ENCODE data around the gene NUDC. TPM values are rescaled to one million over a fixed set of nuclear protein-coding genes. Genes with fewer than 3 reads are reported as not detected.

Gene NUDC
- total RNA-seq, 2 experiments from 2014 or later: 43.0 to 44.6 TPM

GRCh38 chr1:26897351-26897750 is 24.2 kb upstream of the NUDC start:
- TF ChIP-seq CTCF (IDR thresholded peaks at IDR 0.05): no peak
- DNase-seq: no peak
- ChIA-PET CTCF (interaction anchor here (1.9 kb wide), 1 partner anchor 43 kb away, joined by 3 read pairs; no protein-coding TSS in a partner anchor), POLR2A (no interaction called here)
- Histone ChIP-seq H3K4me3 (ENCODE audit: low read length) (no peak overlapping the region), H3K27ac (ENCODE audit: low read depth in 1 of 2, low read length in 2 of 2) (no peak overlapping the region), H3K4me1 (ENCODE audit: insufficient read depth, low read length) (peaks cover 29% of the 10 kb centered on the region), H3K9me3 (ENCODE audit: control insufficient read depth in 1 of 2, insufficient read depth in 1 of 2, low read length in 2 of 2) (no peaks in the 10 kb centered on the region), H3K36me3 (ENCODE audit: insufficient read depth, low read length) (peaks cover 54% of the 10 kb centered on the region), H3K27me3 (ENCODE audit: control insufficient read depth in 1 of 2, insufficient read depth in 2 of 2, low read length in 2 of 2) (no peaks in the 10 kb centered on the region)
- H3K4me3 Mint-ChIP-seq: no peak overlapping the region
- H3K4me1 Mint-ChIP-seq (ENCODE audit: low read depth): peaks cover 30% of the 10 kb centered on the region
- peaks cover 72% of the 10 kb centered on the region for H3K36me3 Mint-ChIP-seq (ENCODE audit: low read depth)
- intact Hi-C loops (cut with DNase I, micrococcal nuclease): no loop called here
- H3K27ac Mint-ChIP-seq: no peak overlapping the region
- H3K9me3 Mint-ChIP-seq: no peaks in the 10 kb centered on the region
- ATAC-seq (ENCODE audit: poor library complexity): no peak
- H3K27me3 Mint-ChIP-seq: no peaks in the 10 kb centered on the region

DNA sequence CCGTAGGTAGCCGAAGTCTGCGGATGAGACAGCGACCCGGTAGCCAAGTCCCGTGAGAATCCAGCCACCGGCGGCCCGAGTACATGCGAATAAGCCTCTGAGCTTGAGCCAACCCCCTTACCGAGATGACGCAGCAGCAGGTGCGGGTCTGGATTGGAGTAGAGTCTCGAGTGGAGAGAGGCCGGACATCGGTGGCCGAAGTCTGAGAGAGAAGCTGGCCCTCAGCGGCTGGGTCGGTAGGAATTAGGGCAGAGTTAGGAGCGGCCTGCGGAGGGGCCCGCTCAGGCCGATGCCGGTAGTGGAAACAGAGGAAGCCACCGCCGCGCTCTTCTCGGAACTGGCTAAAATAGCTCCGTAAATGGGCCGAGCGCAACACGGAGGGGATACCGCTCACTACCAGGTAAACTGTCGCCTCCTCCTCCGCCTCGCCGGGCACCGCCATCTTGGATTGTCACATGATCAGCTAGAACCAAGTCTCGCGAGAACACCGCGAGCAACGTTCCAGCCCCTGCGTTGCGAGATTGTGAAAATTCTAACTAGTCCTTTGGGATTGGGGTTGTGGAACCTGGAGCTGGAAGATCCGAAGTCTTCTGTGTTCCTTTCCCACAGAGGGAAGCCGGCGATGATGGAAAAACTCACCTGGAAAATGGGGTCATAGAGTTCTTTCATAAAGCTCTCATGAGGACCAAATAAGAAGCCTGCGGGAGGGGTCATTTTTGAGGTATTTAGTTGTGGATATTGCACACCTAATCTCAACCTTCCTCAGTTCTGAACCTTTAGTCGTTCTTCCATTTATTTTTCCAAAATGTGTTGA is 21.3 kb upstream of the NUDC start, which contains the start of gene GPATCH3:
Gene GPATCH3 (minus strand): TSS at position 467 of the 814 bp plus-strand sequence. CDS start 25 bp downstream, at position 442.
- intact Hi-C loops (cut with DNase I, micrococcal nuclease): loop anchor here in 1 of 2 experiments (1.0 kb wide), 1 partner anchor 22 kb away; no protein-coding TSS in a partner anchor
- peak within 1 kb of the TSS; percentile 98 for H3K4me3 ChIP-seq (ENCODE audit: low read length)
- ChIA-PET CTCF (interaction anchor here (0.5 to 1.7 kb wide), 4 partner anchors 10 to 97 kb away, joined by 3 to 4 read pairs (median 3); partner anchors contain the start of genes GPN2 and KDF1), POLR2A (interaction anchor here (0.7 to 3.7 kb wide), 25 partner anchors 9 to 1743 kb away, joined by 3 to 82 read pairs (median 4); partner anchors contain the start of genes DHDDS, FAM76A, GPN2 and HMGN2)
- no peaks in the 10 kb centered on the region for H3K27me3 Mint-ChIP-seq
- H3K9me3 Mint-ChIP-seq: no peaks in the 10 kb centered on the region
- H3K27ac ChIP-seq (ENCODE audit: low read depth in 1 of 2, low read length in 2 of 2): peak within 1 kb of the TSS; percentile 82 to 94
- H3K9me3 ChIP-seq (ENCODE audit: control insufficient read depth in 1 of 2, insufficient read depth in 1 of 2, low read length in 2 of 2): no peaks in the 10 kb centered on the region
- peaks cover 28% of the 10 kb centered on the region for H3K36me3 ChIP-seq (ENCODE audit: insufficient read depth, low read length)
- H3K36me3 Mint-ChIP-seq (ENCODE audit: low read depth): peaks cover 43% of the 10 kb centered on the region
- ATAC-seq (ENCODE audit: poor library complexity) (peak; percentile 94), DNase-seq (peak; percentile 78 to 95 (median 86))
- peaks cover 31% of the 10 kb centered on the region for H3K4me1 Mint-ChIP-seq (ENCODE audit: low read depth)
- H3K27ac Mint-ChIP-seq: peak within 1 kb of the TSS; percentile 93
- peak within 1 kb of the TSS; percentile 98 for H3K4me3 Mint-ChIP-seq
- no peak for TF ChIP-seq CTCF (IDR thresholded peaks at IDR 0.05)
- peaks cover 29% of the 10 kb centered on the region for H3K4me1 ChIP-seq (ENCODE audit: insufficient read depth, low read length)
- H3K27me3 ChIP-seq (ENCODE audit: control insufficient read depth in 1 of 2, insufficient read depth in 2 of 2, low read length in 2 of 2): no peaks in the 10 kb centered on the region

GRCh38 chr1:26900815-26901511 is 20.6 kb upstream of the NUDC start:
- ATAC-seq (ENCODE audit: poor library complexity) (no peak), DNase-seq (no peak)
- Mint-ChIP-seq H3K27me3 (no peaks in the 10 kb centered on the region), H3K36me3 (ENCODE audit: low read depth) (peaks cover 37% of the 10 kb centered on the region), H3K4me3 (peak overlapping the region; percentile 98), H3K4me1 (ENCODE audit: low read depth) (peaks cover 31% of the 10 kb centered on the region), H3K9me3 (no peaks in the 10 kb centered on the region), H3K27ac (peak overlapping the region; percentile 93)
- Histone ChIP-seq H3K4me1 (ENCODE audit: insufficient read depth, low read length) (peaks cover 29% of the 10 kb centered on the region), H3K27me3 (ENCODE audit: control insufficient read depth in 1 of 2, insufficient read depth in 2 of 2, low read length in 2 of 2) (no peaks in the 10 kb centered on the region), H3K9me3 (ENCODE audit: control insufficient read depth in 1 of 2, insufficient read depth in 1 of 2, low read length in 2 of 2) (no peaks in the 10 kb centered on the region), H3K27ac (ENCODE audit: low read depth in 1 of 2, low read length in 2 of 2) (peak overlapping the region; percentile 82 to 94), H3K36me3 (ENCODE audit: insufficient read depth, low read length) (peaks cover 21% of the 10 kb centered on the region), H3K4me3 (ENCODE audit: low read length) (peak overlapping the region; percentile 98)
- TF ChIP-seq CTCF (IDR thresholded peaks at IDR 0.05): no peak
- CTCF ChIA-PET: interaction anchor here (0.5 to 1.0 kb wide), 2 partner anchors 18 to 96 kb away, joined by 3 read pairs; no protein-coding TSS in a partner anchor
- intact Hi-C loops (cut with DNase I, micrococcal nuclease): loop anchor here in 1 of 2 experiments (1.0 kb wide), 1 partner anchor 21 kb away; no protein-coding TSS in a partner anchor
- POLR2A ChIA-PET: interaction anchor here (0.7 to 3.7 kb wide), 23 partner anchors 8 to 1742 kb away, joined by 3 to 82 read pairs (median 5); partner anchors contain the start of genes DHDDS, FAM76A, GPN2 and HMGN2
